NCI-H1105 (cell line): Measurements from ENCODE around the gene EMCN.
"Not testable (repeated sequence)": the region's sequence is repeated elsewhere in the genome, so short reads cannot be mapped to it uniquely, and the experiment has no call there.

Experiments used
- DNase-seq: peaks from one replicate; lab custom pipeline; 2025; lab: John Stamatoyannopoulos, UW

The EMCN gene

GRCh38 chr4:100517864-100518341, at the start of gene EMCN:
TSS of gene EMCN (minus strand) at chr4:100518022. CDS start at chr4:100517914, 108 bp downstream.
- no peak for DNase-seq

GRCh38 chr4:100566396-100566795, 48.6 kb upstream of the EMCN start:
- no peak for DNase-seq

DNA sequence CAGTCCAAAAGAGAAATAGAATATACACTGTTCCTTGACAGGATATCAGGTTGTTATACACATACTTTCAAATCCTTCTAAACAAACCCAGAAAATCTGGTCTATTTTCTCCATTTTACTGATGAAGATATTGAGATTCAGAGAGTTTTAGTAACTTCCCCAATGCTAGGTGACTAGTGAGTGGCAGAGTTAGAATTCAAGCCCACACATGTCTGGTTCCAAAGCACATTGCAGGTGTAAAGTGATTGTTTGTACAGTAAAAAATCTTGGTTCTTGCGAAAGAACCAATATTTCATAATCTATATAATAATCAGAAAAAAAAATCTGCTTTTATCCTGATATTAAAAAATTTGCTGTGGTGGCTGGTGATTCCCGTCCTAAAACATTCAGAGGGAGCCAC, 39.5 kb upstream of the EMCN start:
- DNase-seq: no peak

GRCh38 chr4:100555611-100556337, 38.0 kb upstream of the EMCN start:
- DNase-seq: no peak

DNA sequence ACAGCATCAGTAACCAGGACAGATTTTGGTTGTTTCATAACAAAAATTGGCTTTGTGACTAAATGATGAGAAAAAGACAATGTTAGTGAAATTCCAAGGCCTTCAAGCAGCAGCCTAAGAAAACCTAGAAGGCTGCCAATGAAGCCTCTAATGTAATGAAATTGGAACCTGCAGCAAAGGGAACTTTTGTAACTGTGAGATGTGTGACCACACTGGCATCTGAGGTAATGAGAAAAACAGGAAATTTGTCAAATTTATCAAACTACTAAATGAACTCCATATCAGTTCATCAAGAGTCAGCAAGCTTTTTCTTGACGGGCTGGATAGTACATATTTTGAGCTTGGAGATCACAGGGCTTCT, 30.4 kb upstream of the EMCN start:
- DNase-seq: no peak

DNA sequence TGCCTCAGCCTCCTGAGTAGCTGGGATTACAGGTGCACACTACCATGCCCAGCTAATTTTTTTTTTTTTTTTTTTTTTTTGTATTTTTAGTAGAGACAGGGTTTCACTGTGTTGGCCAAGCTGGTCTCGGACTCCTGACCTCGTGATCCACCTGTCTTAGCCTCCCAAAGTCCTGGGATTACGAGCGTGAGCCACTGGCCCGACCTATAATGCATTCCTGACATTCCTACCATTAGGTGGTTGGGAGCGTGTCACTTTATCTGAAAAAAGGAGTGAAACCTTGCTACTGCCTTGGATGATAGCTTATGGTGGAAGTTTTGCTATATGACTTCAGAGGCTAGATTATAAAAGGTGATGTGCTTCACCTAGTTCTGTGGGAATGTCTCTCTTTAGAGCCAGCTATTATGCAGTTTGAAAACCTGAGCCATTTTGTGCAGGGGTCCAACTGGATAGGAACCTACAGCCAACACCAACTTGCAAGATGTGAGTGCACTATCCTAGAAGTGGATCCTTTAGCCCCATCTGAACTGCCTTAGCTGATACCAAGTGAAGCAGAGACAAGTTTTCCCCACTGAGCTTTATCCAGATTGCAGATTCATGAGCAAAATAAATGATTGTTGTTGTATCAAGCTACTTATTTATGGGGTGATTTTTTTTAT, 29.8 kb upstream of the EMCN start:
- no peak for DNase-seq

GRCh38 chr4:100545427-100545826, 27.6 kb upstream of the EMCN start:
- DNase-seq: no peak

GRCh38 chr4:100540131-100540530, 22.3 kb upstream of the EMCN start:
- no peak for DNase-seq

- DNase-seq: no peak
Observed at GRCh38 chr4:100539706-100540105, 21.9 kb upstream of the EMCN start.

DNA sequence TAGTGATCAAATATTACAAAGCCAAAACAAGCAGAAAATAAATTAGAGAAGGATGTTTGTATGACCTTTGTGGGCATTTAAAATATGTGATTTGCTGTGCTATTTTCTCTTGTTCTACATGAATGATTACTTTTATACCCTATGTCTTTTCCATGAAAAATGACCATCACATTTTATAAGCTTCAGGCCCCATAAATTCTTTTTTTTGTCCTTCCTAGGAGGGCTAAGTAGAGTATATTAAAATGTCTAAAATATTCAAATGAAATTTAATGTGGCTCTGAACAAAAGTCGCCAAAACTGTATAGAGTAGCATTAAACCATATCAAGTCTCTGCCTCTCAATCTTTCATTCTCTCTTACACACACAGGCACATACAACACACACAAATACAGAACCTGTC, 15.9 kb upstream of the EMCN start:
- DNase-seq: no peak

GRCh38 chr4:100530161-100530560, 12.3 kb upstream of the EMCN start:
- not testable (repeated sequence) for DNase-seq

GRCh38 chr4:100525686-100526085, 7.9 kb upstream of the EMCN start:
- DNase-seq: no peak

GRCh38 chr4:100519205-100519604, 1.4 kb upstream of the EMCN start:
- no peak for DNase-seq

DNA sequence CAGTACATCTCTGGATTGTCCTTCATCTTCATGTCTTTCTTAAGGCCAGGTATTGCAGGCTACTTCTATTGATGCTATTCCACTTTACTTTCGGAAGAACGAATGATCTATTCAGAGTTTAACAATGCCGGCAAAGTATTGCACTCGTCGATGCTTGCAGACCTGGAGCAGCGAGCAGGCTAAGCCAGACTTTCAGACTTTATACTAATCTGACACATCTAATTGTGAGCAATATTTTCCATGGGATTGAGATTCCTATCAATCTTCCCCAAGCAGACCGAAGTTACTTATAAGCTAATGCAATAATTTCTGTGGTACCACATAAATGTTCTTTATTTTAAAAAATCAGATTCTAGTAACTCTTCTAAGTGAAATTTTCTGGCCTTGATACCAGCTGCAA, 1.6 kb downstream of the EMCN start:
- no peak for DNase-seq

GRCh38 chr4:100511896-100512295, 5.9 kb downstream of the EMCN start:
- no peak for DNase-seq

- no peak for DNase-seq
Observed at GRCh38 chr4:100510551-100510950, 7.3 kb downstream of the EMCN start.

- no peak for DNase-seq
Observed at GRCh38 chr4:100509386-100509785, 8.4 kb downstream of the EMCN start.

DNA sequence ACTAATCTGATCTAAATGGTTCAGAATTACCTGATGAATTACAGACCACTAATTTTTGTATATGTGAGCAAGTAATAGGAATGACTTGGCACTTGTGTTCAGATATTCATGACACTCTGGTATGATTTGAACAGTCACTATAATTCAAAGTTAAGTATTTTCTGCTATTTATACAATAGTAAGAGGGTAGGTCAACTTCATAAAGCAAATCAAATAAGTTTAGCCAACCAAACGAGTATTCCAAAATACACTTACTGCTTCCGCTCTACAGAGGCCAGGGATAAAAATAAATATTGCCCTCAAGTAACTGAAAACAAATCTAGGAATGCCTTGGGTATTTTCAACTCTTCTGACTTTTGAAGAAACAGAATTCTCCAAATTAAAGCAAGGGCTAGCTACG, 9.1 kb downstream of the EMCN start:
- no peak for DNase-seq

DNA sequence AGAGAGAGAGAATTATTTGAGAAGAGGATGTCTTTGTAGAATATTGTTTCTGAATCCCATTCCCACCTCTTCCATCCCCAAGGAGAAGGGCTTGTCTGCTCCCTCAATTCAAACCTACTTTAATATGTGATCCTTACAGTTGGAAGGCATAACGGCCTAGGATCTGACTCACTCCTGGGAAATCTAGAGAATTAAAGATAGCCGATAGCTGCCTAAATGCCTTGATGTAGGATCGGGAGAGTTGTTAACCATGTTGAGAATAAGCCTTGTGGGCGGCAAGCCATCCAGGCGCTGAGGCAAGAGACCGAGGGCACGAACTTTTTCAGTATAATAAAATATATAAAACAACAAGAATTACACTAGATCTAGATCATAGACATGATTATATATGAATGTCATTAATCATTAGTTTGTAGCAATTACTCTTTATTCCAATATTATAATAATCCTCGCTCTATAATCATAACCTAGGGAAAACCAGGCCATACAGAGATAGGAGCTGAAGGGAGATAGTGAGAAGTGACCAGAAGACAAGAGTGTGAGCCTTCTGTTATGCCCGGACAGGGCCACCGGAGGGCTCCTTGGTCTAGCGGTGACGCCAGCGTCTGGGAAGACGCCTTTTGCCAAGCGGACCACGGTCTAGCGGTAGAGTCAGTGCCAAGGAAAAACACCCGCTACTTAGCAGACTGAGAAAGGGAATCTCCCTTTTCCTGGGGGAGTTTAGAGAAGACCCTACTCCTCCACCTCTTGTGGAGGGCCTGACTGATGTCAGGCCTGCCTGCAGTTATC, 13.5 kb downstream of the EMCN start:
- no peak for DNase-seq

GRCh38 chr4:100497791-100498190, 20.0 kb downstream of the EMCN start:
- DNase-seq: no peak

DNA sequence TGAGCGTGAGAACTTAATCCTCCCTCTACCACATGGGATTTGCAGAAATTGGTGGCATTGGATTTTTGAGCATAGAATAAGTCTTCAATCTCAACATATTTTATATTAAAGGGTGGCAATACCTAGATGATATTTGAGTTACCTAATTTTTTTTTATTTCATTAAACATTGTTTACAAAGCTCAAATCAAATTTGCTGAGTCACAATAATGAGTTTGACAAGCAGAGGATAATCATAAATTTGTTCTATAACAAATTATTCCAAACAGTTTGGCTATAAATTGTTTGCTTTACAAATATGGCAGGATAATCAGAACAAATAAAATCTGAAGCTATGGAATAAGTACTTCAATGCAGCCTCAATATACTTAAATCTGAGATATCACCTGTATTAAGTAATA, 22.7 kb downstream of the EMCN start:
- DNase-seq: no peak

DNA sequence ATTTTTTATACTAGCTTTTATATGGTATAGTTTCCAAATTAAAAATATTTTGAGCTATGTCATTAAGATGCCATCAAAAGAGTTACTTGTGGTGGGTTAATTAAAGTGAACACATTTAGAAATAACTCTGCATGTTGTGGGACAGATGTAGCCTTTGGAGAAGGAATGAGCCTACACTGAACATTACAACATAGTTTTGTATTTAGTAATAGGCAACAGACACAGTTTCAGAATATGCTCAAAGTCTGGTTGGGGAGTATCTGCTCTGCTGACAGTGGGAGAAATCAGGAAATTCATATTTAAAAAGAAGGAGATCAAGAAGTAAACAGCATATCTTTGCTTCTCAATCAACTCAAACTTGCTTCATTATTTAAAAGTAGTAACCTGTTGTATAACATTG, 23.7 kb downstream of the EMCN start:
- DNase-seq: no peak

- DNase-seq: no peak
Observed at GRCh38 chr4:100493756-100494155, 24.1 kb downstream of the EMCN start.
